ENCODE measurements around the gene SUMO4. TPM values are rescaled to one million over a fixed set of nuclear protein-coding genes. Genes with fewer than 3 reads are reported as not detected.
"Not testable (repeated sequence)": the region's sequence is repeated elsewhere in the genome, so short reads cannot be mapped to it uniquely, and the experiment has no call there.

SUMO4 gene
- total and polyA plus RNA-seq, 4 donors, result 0.49 to 6.9 (median 2.9) TPM; not detected in 1

DNA sequence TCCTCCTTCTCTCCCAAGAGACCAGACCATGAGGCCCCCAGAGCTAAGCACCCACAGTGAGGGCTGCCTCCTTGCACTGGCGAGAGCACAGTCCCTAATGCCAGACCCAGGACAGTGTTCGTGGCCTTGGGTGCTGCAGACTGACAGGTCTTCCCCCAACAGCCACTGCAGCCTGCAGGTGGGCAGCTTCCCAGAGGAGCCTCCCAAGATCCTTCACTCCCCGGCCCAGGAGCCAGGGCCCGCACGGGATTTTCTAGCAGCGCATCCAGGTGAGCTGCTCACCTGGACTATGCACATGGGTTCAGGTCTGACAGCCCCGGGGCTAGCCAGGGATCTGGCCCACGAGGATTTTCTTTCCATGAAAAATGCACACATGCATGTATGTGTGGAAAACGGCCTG, 41.7 kb downstream of the SUMO4 start:
- no peaks in the 10 kb centered on the region for H3K4me1 ChIP-seq (ENCODE audit: control insufficient read depth in 1 of 2, insufficient read depth in 2 of 2, low read length in 2 of 2)
- H3K27ac ChIP-seq (ENCODE audit: low read depth in 1 of 2, low read length in 2 of 2), result no peak overlapping the region
- 84 to 88% methylated on average over 9 of the region's 9 CpGs for WGBS, 2 donors
- DNase-seq (no peak), ATAC-seq (ENCODE audit: low FRiP score) (no peak)
- H3K4me3 ChIP-seq (ENCODE audit: low read length in 2 of 2), result no peak overlapping the region
- no peaks in the 10 kb centered on the region for H3K36me3 ChIP-seq (ENCODE audit: control insufficient read depth in 1 of 2, insufficient read depth in 2 of 2, low read length in 1 of 2)
- intact Hi-C loops (cut with DNase I), result no loop called here
- H3K27me3 ChIP-seq (ENCODE audit: control insufficient read depth in 1 of 2, insufficient read depth in 2 of 2, low read length in 1 of 2), result no peaks in the 10 kb centered on the region
- H3K9me3 ChIP-seq (ENCODE audit: control insufficient read depth, low read length), result no peaks in the 10 kb centered on the region

DNA sequence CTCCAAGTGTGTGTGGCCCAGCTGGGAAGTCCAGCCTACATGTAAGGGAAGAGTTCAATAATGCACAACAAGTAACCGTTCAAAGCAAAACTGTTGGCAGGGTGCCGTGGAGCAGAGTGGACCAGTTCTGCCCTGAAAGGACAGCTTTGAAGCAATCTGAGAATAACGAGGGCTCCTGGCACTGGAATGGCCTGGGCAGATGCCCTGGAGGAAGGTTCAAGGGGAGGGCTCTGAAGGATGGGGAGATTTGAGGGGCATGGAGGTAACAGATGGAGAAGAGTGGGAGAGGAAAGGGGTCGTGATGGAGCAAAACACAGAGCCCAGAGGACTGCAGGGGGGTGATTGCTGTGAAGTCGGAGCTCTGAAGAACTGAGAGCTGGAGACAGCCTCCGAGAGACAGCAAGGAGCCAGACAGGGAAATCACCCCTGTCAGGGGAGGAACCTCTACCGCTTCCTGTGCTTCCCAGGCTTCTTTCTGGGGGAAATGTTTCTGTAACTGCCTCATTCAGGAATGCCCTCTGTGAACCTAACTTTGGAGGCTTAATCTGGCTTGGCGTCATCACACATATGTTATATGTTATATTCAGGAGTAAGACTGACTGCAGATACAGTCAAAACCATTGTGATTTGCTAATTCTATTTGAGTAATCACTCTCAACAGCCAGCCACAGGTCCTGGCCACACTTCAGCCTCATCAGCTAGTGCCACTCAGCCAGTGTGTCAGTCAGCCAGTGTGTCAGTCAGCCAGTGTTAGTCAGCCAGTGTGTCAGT, 43.5 kb downstream of the SUMO4 start:
- H3K27ac ChIP-seq (ENCODE audit: low read depth in 1 of 2, low read length in 2 of 2), result no peak overlapping the region
- ATAC-seq (ENCODE audit: low FRiP score), result no peak
- no peaks in the 10 kb centered on the region for H3K27me3 ChIP-seq (ENCODE audit: control insufficient read depth in 1 of 2, insufficient read depth in 2 of 2, low read length in 1 of 2)
- no peak overlapping the region for H3K4me3 ChIP-seq (ENCODE audit: low read length in 2 of 2)
- DNase-seq, result peak in 1 of 2 donors; percentile 52
- no peaks in the 10 kb centered on the region for H3K36me3 ChIP-seq (ENCODE audit: control insufficient read depth in 1 of 2, insufficient read depth in 2 of 2, low read length in 1 of 2)
- no peaks in the 10 kb centered on the region for H3K4me1 ChIP-seq (ENCODE audit: control insufficient read depth in 1 of 2, insufficient read depth in 2 of 2, low read length in 2 of 2)
- WGBS, 2 donors, result 74 to 87% methylated on average over 8 of the region's 8 CpGs
- no peaks in the 10 kb centered on the region for H3K9me3 ChIP-seq (ENCODE audit: control insufficient read depth, low read length)
- intact Hi-C loops (cut with DNase I), result no loop called here

DNA sequence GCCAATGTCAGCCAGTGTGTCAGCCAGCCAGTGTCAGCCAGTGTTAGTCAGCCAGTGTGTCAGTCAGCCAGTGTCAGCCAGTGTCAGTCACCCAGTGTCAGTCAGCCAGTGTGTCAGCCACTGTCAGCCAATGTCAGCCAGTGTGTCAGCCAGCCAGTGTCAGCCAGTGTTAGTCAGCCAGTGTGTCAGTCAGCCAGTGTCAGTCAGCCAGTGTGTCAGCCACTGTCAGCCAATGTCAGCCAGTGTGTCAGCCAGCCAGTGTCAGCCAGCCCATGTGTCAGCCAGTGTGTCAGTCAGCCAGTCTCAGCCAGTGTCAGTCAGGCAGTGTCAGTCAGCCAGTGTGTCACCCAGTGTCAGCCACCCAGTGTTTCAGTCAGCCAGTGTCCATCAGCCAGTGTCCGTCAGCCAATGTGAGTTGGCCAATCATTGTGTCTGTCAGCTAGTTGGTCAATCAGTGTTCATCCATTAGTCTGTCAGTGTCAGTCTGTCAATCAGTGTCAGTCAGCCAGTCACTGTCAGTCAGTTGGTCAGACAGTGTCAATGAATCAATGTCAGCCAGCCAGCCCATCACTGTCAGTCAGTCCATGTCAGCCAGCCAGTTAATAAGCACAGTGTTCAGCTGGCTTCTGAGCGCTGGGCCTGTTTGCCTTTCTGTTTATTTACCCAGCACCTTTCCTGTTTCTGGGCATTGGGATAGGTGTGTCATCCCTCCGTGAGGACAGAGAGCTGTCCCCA, 44.5 kb downstream of the SUMO4 start:
- H3K27me3 ChIP-seq (ENCODE audit: control insufficient read depth in 1 of 2, insufficient read depth in 2 of 2, low read length in 1 of 2); H3K36me3 ChIP-seq (ENCODE audit: control insufficient read depth in 1 of 2, insufficient read depth in 2 of 2, low read length in 1 of 2); ATAC-seq (ENCODE audit: low FRiP score); H3K4me3 ChIP-seq (ENCODE audit: low read length in 2 of 2); H3K9me3 ChIP-seq (ENCODE audit: control insufficient read depth, low read length); intact Hi-C loops (cut with DNase I); H3K27ac ChIP-seq (ENCODE audit: low read depth in 1 of 2, low read length in 2 of 2); H3K4me1 ChIP-seq (ENCODE audit: control insufficient read depth in 1 of 2, insufficient read depth in 2 of 2, low read length in 2 of 2): not testable (repeated sequence)
- DNase-seq, result peak in 1 of 2 donors; percentile 45
- WGBS, 2 donors, result 65 to 100% methylated on average over 3 of the region's 3 CpGs

DNA sequence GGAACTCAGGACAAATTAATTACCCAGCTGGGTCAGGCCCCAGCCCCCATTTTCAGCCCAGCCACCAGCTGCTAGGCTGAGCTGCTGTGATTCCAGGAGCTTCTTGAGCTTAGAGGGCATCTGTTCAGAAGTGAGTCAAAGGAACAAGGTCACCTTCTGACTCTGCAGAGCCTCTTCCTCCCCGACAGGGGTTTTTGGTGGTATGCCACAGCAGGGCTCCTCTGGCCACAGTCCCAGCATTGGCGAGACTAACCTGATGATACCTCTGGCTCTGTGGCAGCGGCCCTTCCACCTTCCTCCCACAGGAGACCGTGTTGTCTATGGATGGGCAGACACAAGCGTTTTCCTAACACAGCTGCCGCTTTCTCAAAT, 45.0 kb downstream of the SUMO4 start:
- no peak for ATAC-seq (ENCODE audit: low FRiP score)
- peak in 1 of 2 donors; percentile 36 for DNase-seq
- 96% methylated on average over 6 of the region's 6 CpGs for WGBS, 2 donors
- intact Hi-C loops (cut with DNase I), result no loop called here
- Histone ChIP-seq H3K4me1 (ENCODE audit: control insufficient read depth in 1 of 2, insufficient read depth in 2 of 2, low read length in 2 of 2) (no peaks in the 10 kb centered on the region), H3K36me3 (ENCODE audit: control insufficient read depth in 1 of 2, insufficient read depth in 2 of 2, low read length in 1 of 2) (no peaks in the 10 kb centered on the region), H3K27ac (ENCODE audit: low read depth in 1 of 2, low read length in 2 of 2) (no peak overlapping the region), H3K27me3 (ENCODE audit: control insufficient read depth in 1 of 2, insufficient read depth in 2 of 2, low read length in 1 of 2) (no peaks in the 10 kb centered on the region), H3K4me3 (ENCODE audit: low read length in 2 of 2) (no peak overlapping the region), H3K9me3 (ENCODE audit: control insufficient read depth, low read length) (no peaks in the 10 kb centered on the region)

GRCh38 chr6:149445573-149445972, 45.5 kb downstream of the SUMO4 start:
- Histone ChIP-seq H3K4me3 (ENCODE audit: low read length in 2 of 2) (no peak overlapping the region), H3K27me3 (ENCODE audit: control insufficient read depth in 1 of 2, insufficient read depth in 2 of 2, low read length in 1 of 2) (no peaks in the 10 kb centered on the region), H3K36me3 (ENCODE audit: control insufficient read depth in 1 of 2, insufficient read depth in 2 of 2, low read length in 1 of 2) (no peaks in the 10 kb centered on the region), H3K27ac (ENCODE audit: low read depth in 1 of 2, low read length in 2 of 2) (no peak overlapping the region), H3K4me1 (ENCODE audit: control insufficient read depth in 1 of 2, insufficient read depth in 2 of 2, low read length in 2 of 2) (no peaks in the 10 kb centered on the region), H3K9me3 (ENCODE audit: control insufficient read depth, low read length) (no peaks in the 10 kb centered on the region)
- intact Hi-C loops (cut with DNase I), result no loop called here
- ATAC-seq (ENCODE audit: low FRiP score), result no peak
- peak in 1 of 2 donors; percentile 32 for DNase-seq
- WGBS, 2 donors, result 96 to 98% methylated on average over 7 of the region's 7 CpGs

DNA sequence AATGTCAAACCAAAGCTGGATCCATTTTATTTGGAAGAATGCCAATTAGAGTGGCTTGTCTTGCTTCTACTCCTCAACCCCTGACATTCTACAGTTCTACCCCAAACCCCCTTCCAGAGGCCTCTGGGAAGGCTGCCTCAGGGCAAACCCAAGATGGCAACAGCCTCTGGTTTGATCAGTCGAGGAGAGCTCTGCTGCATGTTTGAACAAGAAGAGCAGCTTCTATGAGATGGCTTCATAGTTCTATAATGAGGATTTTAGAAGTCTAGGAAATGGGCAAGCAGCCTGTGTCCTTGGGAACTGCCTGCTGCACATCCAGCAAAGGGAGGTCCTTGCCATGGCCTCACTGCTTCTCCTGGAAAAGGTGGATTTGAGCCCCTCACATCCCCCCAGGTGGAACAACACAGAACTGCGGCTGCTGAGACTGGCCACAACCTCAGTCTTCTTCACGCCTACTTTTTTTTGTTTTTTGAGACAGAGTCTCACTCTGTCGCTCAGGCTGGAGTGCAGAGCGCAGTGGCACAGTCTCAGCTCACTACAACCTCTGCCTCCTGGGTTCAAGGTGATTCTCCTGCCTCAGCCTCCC, 46.8 kb downstream of the SUMO4 start:
- H3K4me1 ChIP-seq (ENCODE audit: control insufficient read depth in 1 of 2, insufficient read depth in 2 of 2, low read length in 2 of 2), result no peaks in the 10 kb centered on the region
- 95 to 97% methylated on average over 5 of the region's 5 CpGs for WGBS, 2 donors
- H3K9me3 ChIP-seq (ENCODE audit: control insufficient read depth, low read length), result no peaks in the 10 kb centered on the region
- no peaks in the 10 kb centered on the region for H3K36me3 ChIP-seq (ENCODE audit: control insufficient read depth in 1 of 2, insufficient read depth in 2 of 2, low read length in 1 of 2)
- H3K27ac ChIP-seq (ENCODE audit: low read depth in 1 of 2, low read length in 2 of 2), result no peak overlapping the region
- no peak overlapping the region for H3K4me3 ChIP-seq (ENCODE audit: low read length in 2 of 2)
- no peaks in the 10 kb centered on the region for H3K27me3 ChIP-seq (ENCODE audit: control insufficient read depth in 1 of 2, insufficient read depth in 2 of 2, low read length in 1 of 2)
- DNase-seq (peak in 1 of 2 donors; percentile 37), ATAC-seq (ENCODE audit: low FRiP score) (no peak)
- intact Hi-C loops (cut with DNase I), result no loop called here

GRCh38 chr6:149448821-149449453, 48.9 kb downstream of the SUMO4 start:
- Histone ChIP-seq H3K4me1 (ENCODE audit: control insufficient read depth in 1 of 2, insufficient read depth in 2 of 2, low read length in 2 of 2) (no peaks in the 10 kb centered on the region), H3K27ac (ENCODE audit: low read depth in 1 of 2, low read length in 2 of 2) (no peak overlapping the region), H3K9me3 (ENCODE audit: control insufficient read depth, low read length) (no peaks in the 10 kb centered on the region), H3K36me3 (ENCODE audit: control insufficient read depth in 1 of 2, insufficient read depth in 2 of 2, low read length in 1 of 2) (no peaks in the 10 kb centered on the region), H3K4me3 (ENCODE audit: low read length in 2 of 2) (no peak overlapping the region), H3K27me3 (ENCODE audit: control insufficient read depth in 1 of 2, insufficient read depth in 2 of 2, low read length in 1 of 2) (no peaks in the 10 kb centered on the region)
- ATAC-seq (ENCODE audit: low FRiP score) (no peak), DNase-seq (peak in 1 of 2 donors; percentile 31)
- intact Hi-C loops (cut with DNase I), result no loop called here
- 78 to 82% methylated on average over 5 of the region's 5 CpGs for WGBS, 2 donors

- no peaks in the 10 kb centered on the region for H3K27me3 ChIP-seq (ENCODE audit: control insufficient read depth in 1 of 2, insufficient read depth in 2 of 2, low read length in 1 of 2)
- no peaks in the 10 kb centered on the region for H3K9me3 ChIP-seq (ENCODE audit: control insufficient read depth, low read length)
- ATAC-seq (ENCODE audit: low FRiP score) (no peak), DNase-seq (peak in 1 of 2 donors; percentile 24)
- 83 to 85% methylated on average over 14 of the region's 14 CpGs for WGBS, 2 donors
- H3K36me3 ChIP-seq (ENCODE audit: control insufficient read depth in 1 of 2, insufficient read depth in 2 of 2, low read length in 1 of 2), result no peaks in the 10 kb centered on the region
- peak overlapping the region in 1 of 2 donors; percentile 23 for H3K4me3 ChIP-seq (ENCODE audit: low read length in 2 of 2)
- intact Hi-C loops (cut with DNase I), result no loop called here
- no peaks in the 10 kb centered on the region for H3K4me1 ChIP-seq (ENCODE audit: control insufficient read depth in 1 of 2, insufficient read depth in 2 of 2, low read length in 2 of 2)
- no peak overlapping the region for H3K27ac ChIP-seq (ENCODE audit: low read depth in 1 of 2, low read length in 2 of 2)
These were observed 50.0 kb downstream of the SUMO4 start for GRCh38 chr6:149449831-149450678.

All from aorta (tissue), 5 donors.